Aorta (tissue), 5 donors: ENCODE measurements around the gene CRYBA4. TPM values are rescaled to one million over a fixed set of nuclear protein-coding genes. Genes with fewer than 3 reads are reported as not detected.

Source experiments
- ATAC-seq: fragments of 200-7000 bp; cut with Tn5 transposase; one replicate; pipeline ENCODE4 v1.9.1; 2022; ENCODE audit warnings: moderate library complexity; ENCODE audit not compliant: low FRiP score
- DNase-seq, 2 donors: peaks; one replicate each; pipeline ENCODE4 v3.0.0-alpha.2; 2020
- H3K27ac ChIP-seq, 2 donors: one replicate each; pipeline ENCODE4 v1.5.1; 2013; ENCODE audit warnings: low read length in 2 of 2, mild to moderate bottlenecking in 2 of 2, moderate library complexity in 2 of 2, control low read depth in 1 of 2, inconsistent platforms in 1 of 2, low read depth in 1 of 2
- H3K27me3 ChIP-seq, 2 donors: one replicate each; pipeline ENCODE4 v1.6.1; 2013; ENCODE audit warnings: control low read depth in 1 of 2, low read length in 1 of 2, mild to moderate bottlenecking in 1 of 2, moderate library complexity in 1 of 2; ENCODE audit not compliant: insufficient read depth in 2 of 2, control insufficient read depth in 1 of 2
- H3K36me3 ChIP-seq, 2 donors: one replicate each; pipeline ENCODE4 v1.6.1; 2013; ENCODE audit warnings: control low read depth in 1 of 2, low read length in 1 of 2, mild to moderate bottlenecking in 1 of 2; ENCODE audit not compliant: insufficient read depth in 2 of 2, control insufficient read depth in 1 of 2
- H3K4me1 ChIP-seq, 2 donors: one replicate each; pipeline ENCODE4 v1.6.1; 2013; ENCODE audit warnings: low read length in 2 of 2, control low read depth in 1 of 2, mild to moderate bottlenecking in 1 of 2, moderate library complexity in 1 of 2; ENCODE audit not compliant: insufficient read depth in 2 of 2, control insufficient read depth in 1 of 2
- H3K4me3 ChIP-seq, 2 donors: one replicate each; pipeline ENCODE4 v1.5.1; 2013; ENCODE audit warnings: low read length in 2 of 2, control low read depth in 1 of 2, mild to moderate bottlenecking in 1 of 2
- H3K9me3 ChIP-seq: one replicate; pipeline ENCODE4 v1.6.1; 2013; ENCODE audit warnings: mild to moderate bottlenecking, low read length; ENCODE audit not compliant: control insufficient read depth
- WGBS, 2 donors: extraction: QIAGEN DNeasy Blood & Tissue Kit; methylation state at CpG; one replicate each; pipeline ENCODE4 v1.1.7; 2013; 5-methylcytosine and 5-hydroxymethylcytosine counted together
- intact Hi-C, 2 donors: fragments of 100-400 bp; cut with DNase I; formaldehyde crosslinking; loops; one replicate each; pipeline versions ENCODE4 v1.14.2 to v1.15.0; 2022
- polyA plus RNA-seq, 2 donors: library from polyadenylated mRNA; stranded (reverse); fragments of 200-250 nt; gene quantifications; one replicate each; pipeline ENCODE4 v1.2.3, GENCODE V29; 2013
- total RNA-seq, 2 donors: library from RNA; stranded (reverse); fragmentation: NEBNext Ultra II Directional; extraction: Animal tissue kit (Norgen Biotek cat#: 25700); gene quantifications; one replicate each; pipeline ENCODE4 v1.2.1, GENCODE V29; 2021
- donor health status: healthy with polysubstance abuse.
- donor health status: Bipolar disorder and iron deficiency.
- donor health status: DM: no; HTN: no; CAD: no.
- donor health status: DM: no; HTN: no; CAD: no.
- donor health status: DM: yes; HTN: yes; CAD: no.

The CRYBA4 gene
- total and polyA plus RNA-seq, 4 donors, result not detected

DNA sequence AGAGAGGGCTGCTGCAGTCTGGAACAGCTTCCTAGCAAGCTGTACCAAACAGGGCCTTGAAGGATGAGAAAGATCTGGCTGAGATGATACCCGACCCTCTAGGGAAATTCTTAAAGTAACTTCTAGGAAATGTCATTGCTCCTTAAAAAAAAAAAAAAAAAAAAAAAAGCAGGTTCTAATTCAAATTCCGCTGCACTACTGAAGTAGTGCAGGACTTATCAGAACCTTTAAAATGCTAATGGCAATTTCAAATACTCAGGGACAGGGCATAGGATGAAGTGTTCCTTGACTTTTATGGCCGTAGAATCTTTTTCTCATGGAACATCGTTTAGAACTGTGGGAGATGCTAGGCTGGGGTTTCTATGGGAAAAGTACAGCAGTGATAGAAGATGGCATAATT is 48.7 kb downstream of the CRYBA4 start:
- intact Hi-C loops, result no loop called here
- no peak for DNase-seq

DNA sequence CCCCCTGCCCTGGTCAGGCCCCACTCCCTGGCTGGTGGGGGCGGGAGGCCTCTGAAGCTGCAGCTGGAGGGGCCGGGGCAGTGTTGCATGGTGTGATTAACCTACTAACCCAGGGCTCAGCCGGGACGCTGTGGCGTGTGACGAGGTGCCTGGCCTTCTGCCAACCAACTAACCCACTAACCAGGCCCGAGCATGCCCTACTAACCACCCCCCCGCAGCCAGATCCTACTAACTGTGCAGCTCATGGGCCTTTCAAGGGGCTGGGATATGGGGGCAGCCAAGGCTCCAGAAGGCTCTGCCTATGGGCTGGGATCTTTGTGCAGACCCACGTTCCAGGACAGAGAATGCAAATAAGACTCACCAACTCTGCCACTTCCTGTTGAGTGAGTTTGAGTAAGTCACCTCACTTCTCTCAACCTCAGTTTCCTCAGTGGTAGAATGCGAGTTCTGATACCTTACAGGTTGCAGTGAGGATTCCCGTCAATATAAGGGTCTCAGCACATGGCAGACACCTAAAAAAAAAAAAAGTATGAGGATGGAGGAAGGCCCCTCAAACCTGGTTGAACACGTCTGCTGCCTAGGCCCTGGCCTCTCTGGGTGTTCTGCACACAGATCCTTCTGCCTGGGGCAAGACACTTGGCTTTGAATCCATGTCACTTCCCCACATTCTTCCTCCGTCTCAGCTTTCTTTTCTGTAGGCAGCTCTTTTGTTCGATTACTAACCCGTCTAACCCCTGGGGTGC is 49.7 kb downstream of the CRYBA4 start:
- no peaks in the 10 kb centered on the region for H3K36me3 ChIP-seq
- no peak overlapping the region for H3K27ac ChIP-seq
- no peaks in the 10 kb centered on the region for H3K27me3 ChIP-seq
- 80 to 86% methylated on average over 15 of the region's 15 CpGs for WGBS, 2 donors
- DNase-seq (peak in 1 of 2 donors; percentile 67), ATAC-seq (no peak)
- H3K9me3 ChIP-seq, result no peaks in the 10 kb centered on the region
- no peaks in the 10 kb centered on the region for H3K4me1 ChIP-seq
- H3K4me3 ChIP-seq, result no peak overlapping the region
- intact Hi-C loops, result no loop called here

More for the DNA sequence above, 48.7 kb downstream of the CRYBA4 start:
- ATAC-seq, result no peak
- no peak overlapping the region for H3K27ac ChIP-seq
- no peaks in the 10 kb centered on the region for H3K36me3 ChIP-seq
- no peak overlapping the region for H3K4me3 ChIP-seq
- H3K4me1 ChIP-seq, result no peaks in the 10 kb centered on the region
- H3K27me3 ChIP-seq, result no peaks in the 10 kb centered on the region
- no peaks in the 10 kb centered on the region for H3K9me3 ChIP-seq
- WGBS, 2 donors, result 78 to 85% methylated on average over 4 of the region's 4 CpGs

DNA sequence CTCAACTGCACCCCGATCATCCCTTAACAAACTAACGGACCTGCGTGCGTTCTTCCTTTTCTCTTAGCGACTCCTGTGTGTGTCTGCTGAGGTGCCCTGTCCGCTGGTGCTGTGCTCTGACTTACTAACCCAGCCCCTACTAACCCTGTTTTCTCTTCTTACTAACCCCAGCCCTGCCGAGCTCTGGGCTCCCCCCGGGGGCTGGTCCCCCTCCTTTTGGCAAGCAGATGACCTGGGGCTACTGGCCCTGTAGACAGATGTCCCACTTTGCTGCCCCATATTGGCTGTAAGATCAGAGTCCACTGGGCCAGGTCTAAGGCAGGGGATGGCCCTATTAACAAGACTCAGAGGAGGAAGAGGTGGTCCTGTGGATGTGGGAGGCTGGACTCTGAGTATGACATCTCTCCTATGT is 50.3 kb downstream of the CRYBA4 start:
- ATAC-seq (no peak), DNase-seq (no peak)
- H3K9me3 ChIP-seq, result no peaks in the 10 kb centered on the region
- no peak overlapping the region for H3K4me3 ChIP-seq
- intact Hi-C loops, result no loop called here
- H3K36me3 ChIP-seq, result no peaks in the 10 kb centered on the region
- no peaks in the 10 kb centered on the region for H3K27me3 ChIP-seq
- no peaks in the 10 kb centered on the region for H3K4me1 ChIP-seq
- WGBS, 2 donors, result 82 to 89% methylated on average over 8 of the region's 8 CpGs
- H3K27ac ChIP-seq, result peak overlapping the region; percentile 50 to 91

DNA sequence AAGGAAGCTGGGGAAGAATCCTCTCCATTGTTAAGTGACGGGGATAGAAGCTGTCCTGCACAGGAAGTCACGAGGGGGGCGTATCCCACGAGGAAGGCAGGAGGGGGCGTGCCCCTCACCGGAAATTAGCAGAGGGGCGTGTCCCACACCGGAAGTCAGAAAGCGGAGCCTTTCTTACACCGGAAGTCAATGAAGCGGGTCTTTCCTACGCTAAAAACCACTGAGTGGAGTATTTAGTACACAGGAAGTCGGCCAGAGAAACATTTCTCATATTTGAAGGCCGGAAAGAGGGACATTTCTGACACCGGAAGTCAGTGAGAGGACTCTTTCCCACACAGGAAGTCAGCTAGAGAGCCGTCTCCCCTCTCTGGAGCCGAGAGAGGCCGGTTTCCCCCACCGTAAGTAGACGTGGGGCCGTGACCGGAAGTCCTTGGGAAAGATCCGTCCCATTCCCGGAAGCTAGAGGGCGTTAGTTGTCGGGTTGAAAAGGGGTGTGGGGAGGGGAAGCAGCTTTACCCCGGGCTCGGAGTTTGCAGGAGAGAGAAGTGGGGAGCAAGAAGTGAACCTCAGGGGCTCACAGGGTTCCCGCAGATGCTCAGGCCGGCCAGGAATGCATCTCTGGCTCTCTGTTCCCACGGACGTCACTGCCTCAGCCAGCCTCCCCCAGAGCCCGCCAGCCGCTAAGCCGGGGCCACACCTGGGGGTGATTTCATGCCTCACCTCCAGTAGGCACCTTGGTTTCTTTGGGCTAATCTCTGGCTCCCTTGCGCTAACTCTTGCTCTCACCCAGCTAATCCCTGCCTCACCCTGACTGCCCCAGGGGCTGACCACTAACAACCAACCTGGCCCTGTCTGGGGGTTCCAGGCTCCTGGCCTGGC is 51.1 kb downstream of the CRYBA4 start:
- WGBS, 2 donors, result 1% methylated on average over 33 to 36 of the region's 36 CpGs
- Histone ChIP-seq H3K36me3 (no peaks in the 10 kb centered on the region), H3K9me3 (no peaks in the 10 kb centered on the region), H3K27ac (peak overlapping the region; percentile 50 to 91), H3K4me1 (no peaks in the 10 kb centered on the region), H3K4me3 (peak overlapping the region; percentile 15 to 60), H3K27me3 (no peaks in the 10 kb centered on the region)
- intact Hi-C loops, result no loop called here
- ATAC-seq (peak; percentile 93), DNase-seq (peak; percentile 95 to 96)

DNA sequence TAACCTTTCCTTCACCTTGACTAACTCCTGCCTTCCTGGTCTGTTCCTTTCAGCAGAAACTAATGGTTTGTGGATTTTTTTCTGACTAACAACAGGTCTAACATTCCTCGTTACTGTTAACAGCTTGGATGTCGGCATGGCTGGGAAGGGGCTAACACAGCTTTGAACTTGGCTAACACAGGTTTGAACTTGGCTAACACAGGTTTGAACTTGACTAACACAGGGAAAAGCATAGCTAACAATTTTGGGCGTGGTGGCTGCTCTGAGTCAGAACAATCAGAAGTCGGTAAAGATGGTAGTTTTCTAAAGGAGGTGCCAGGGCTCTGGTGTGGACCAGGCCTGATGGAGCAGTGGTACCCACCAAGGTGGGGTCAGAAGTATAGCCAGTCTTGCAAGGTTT is 51.7 kb downstream of the CRYBA4 start:
- 11 to 30% methylated on average over 4 of the region's 4 CpGs for WGBS, 2 donors
- ATAC-seq, result no peak
- intact Hi-C loops, result no loop called here

DNA sequence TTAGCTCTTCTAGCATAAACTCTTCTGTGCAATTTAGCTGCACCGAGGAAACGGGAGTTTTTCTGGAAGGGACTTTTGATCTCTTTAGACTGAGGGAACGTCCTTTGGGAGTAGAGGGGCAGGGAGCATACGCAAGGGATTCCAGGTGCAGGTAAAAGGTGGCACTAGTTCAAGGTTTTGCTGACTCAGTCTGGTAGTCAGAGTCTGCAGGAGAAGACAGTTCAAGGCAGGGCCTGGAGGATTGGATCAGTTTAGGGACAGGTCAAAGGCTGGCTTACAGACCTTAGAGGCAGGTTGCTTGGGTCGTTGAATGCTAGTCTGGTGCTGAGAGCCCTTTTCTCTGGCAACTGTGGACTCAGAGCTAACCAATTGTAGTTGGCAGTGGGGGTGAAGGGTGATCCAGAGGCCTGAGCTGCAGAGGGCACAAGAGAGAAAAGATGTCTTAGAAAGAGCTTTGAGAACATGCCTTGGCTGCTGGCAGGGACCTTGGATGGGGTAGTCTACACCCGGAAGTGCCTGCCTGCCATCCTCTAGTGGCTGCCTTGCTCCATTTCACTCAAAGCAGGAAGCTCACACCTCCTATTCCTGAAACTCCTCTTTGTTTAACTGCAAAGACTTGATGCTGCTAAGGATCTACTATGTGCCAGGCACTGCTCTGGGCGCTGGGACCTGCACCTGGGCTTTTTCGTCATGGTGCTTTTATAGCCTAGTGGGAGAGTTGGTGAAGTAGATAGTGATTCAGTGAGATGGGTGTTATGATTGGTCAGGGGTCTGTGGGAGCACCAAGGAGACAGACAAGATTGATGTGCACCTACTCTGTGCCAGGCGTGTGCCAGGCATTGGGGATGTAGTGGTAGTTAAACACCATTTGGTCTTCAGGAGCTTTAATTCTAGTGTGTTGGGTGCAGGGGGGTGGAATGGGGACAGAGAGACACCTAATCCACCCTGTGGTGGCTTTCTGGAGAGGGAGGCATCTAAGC is 52.7 kb downstream of the CRYBA4 start:
- H3K27ac ChIP-seq, result no peak overlapping the region
- no peaks in the 10 kb centered on the region for H3K9me3 ChIP-seq
- no peak for DNase-seq
- no peak for ATAC-seq
- H3K4me1 ChIP-seq, result no peaks in the 10 kb centered on the region
- intact Hi-C loops, result no loop called here
- 82 to 83% methylated on average over 9 of the region's 9 CpGs for WGBS, 2 donors
- H3K4me3 ChIP-seq, result no peak overlapping the region
- no peaks in the 10 kb centered on the region for H3K27me3 ChIP-seq
- H3K36me3 ChIP-seq, result no peaks in the 10 kb centered on the region

More for the DNA sequence above, 51.7 kb downstream of the CRYBA4 start:
- Histone ChIP-seq H3K27ac (peak overlapping the region; percentile 50 to 91), H3K27me3 (no peaks in the 10 kb centered on the region), H3K9me3 (no peaks in the 10 kb centered on the region), H3K4me1 (no peaks in the 10 kb centered on the region), H3K4me3 (peak overlapping the region; percentile 15 to 60), H3K36me3 (no peaks in the 10 kb centered on the region)
- no peak for DNase-seq

DNA sequence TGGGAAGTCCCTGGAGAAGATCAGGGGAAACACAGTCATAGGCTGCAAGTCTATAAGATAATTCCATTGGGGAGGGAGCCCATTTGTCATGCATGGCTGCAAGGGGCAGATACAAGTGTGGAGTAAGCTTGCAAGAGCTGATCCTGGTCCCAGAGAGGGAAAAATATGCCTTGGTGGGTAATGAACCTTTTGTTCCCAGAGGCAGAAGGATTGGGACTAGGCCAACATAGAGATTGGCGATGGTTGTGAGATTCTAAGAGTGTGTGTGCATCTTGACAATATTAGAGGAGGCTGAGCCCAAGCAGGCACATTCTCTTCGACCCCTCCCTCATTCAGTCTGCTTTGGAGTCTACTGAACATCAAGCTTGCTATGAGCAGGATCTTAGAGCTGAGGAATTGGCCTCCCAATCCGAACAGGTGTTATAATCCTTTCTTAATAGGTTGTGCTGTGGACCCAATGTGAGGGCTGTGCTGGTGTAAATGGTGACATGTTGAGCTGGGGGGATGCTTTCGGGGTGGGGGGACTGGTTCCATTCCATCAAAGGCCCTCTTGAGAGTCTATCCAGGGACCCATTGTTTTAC is 54.0 kb downstream of the CRYBA4 start:
- intact Hi-C loops, result no loop called here
- DNase-seq (no peak), ATAC-seq (no peak)
- no peaks in the 10 kb centered on the region for H3K4me1 ChIP-seq
- no peak overlapping the region for H3K27ac ChIP-seq
- no peak overlapping the region for H3K4me3 ChIP-seq
- no peaks in the 10 kb centered on the region for H3K36me3 ChIP-seq
- WGBS, 2 donors, result 88 to 92% methylated on average over 4 of the region's 4 CpGs
- H3K27me3 ChIP-seq, result no peaks in the 10 kb centered on the region
- H3K9me3 ChIP-seq, result no peaks in the 10 kb centered on the region

DNA sequence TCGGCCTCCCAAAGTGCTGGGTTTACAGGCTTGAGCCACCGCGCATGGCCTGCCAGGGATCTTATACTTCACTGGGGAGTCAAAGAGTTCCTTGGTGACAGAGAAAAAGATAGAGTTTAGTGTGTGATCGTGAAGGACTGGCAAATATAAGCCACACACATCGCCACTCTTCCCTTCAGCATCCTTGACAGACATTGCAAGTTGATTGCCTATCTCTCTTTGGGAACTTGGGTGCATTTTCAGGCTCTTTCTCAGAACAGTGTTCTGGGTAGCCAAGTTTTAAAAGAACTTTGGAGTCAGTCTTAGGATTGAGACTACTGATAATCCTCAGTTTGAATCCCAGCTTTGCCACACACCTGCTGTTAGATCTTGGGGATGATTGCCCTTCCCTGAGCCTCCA is 55.5 kb downstream of the CRYBA4 start:
- ATAC-seq, result no peak
- intact Hi-C loops, result no loop called here

More for the DNA sequence above, 55.5 kb downstream of the CRYBA4 start:
- H3K36me3 ChIP-seq, result peaks cover 0 to under 1% of the 10 kb centered on the region in 2 donors
- no peak for DNase-seq
- H3K4me3 ChIP-seq, result no peak overlapping the region
- H3K9me3 ChIP-seq, result peaks cover 1% of the 10 kb centered on the region
- 88 to 89% methylated on average over 5 of the region's 5 CpGs for WGBS, 2 donors
- no peaks in the 10 kb centered on the region for H3K4me1 ChIP-seq
- no peaks in the 10 kb centered on the region for H3K27me3 ChIP-seq
- no peak overlapping the region for H3K27ac ChIP-seq
